Neural cell (in vitro differentiated cells): Measurements from ENCODE around the gene ACTN4. TPM values are rescaled to one million over a fixed set of nuclear protein-coding genes. Genes with fewer than 3 reads are reported as not detected.

Experiments used
- H2AFZ ChIP-seq: fragments of 200-600, 300-800 bp; sonication (generic), shearing (Covaris generic); 2 replicates; pipeline ENCODE4 v1.6.0; 2014; ENCODE audit warnings: low read depth, mild to moderate bottlenecking, antibody characterized with exemption, low read length, moderate library complexity
- H3F3A ChIP-seq: fragments of 200-600 bp; shearing (Covaris generic); 2 replicates; pipeline ENCODE4 v1.6.1; 2016; ENCODE audit warnings: mild to moderate bottlenecking, moderate library complexity, mixed read lengths, antibody characterized with exemption, low read length; ENCODE audit not compliant: insufficient read depth, poor library complexity, severe bottlenecking
- H3K27ac ChIP-seq: fragments of 200-600, 300-800 bp; sonication (generic), shearing (Covaris generic); 2 replicates; pipeline ENCODE4 v1.5.1; 2014; ENCODE audit warnings: mild to moderate bottlenecking, low read length, moderate library complexity
- H3K27me3 ChIP-seq: fragments of 300-800, 200-600 bp; sonication (generic), shearing (Covaris generic); 2 replicates; pipeline ENCODE4 v1.6.0; 2014; ENCODE audit warnings: mild to moderate bottlenecking, low read depth, low read length, moderate library complexity; ENCODE audit not compliant: insufficient read depth
- H3K36me3 ChIP-seq: fragments of 300-800, 200-600 bp; sonication (generic), shearing (Covaris generic); 2 replicates; pipeline ENCODE4 v1.5.1; 2014; ENCODE audit warnings: mild to moderate bottlenecking, antibody characterized with exemption, low read length, moderate library complexity; ENCODE audit not compliant: insufficient read depth
- H3K4me2 ChIP-seq: fragments of 300-800, 200-600 bp; sonication (generic), shearing (Covaris generic); 2 replicates; pipeline ENCODE4 v1.6.0; 2014; ENCODE audit warnings: mild to moderate bottlenecking, low read length
- H3K4me3 ChIP-seq: fragments of 300-800, 200-600 bp; sonication (generic), shearing (Covaris generic); 2 replicates; pipeline ENCODE4 v1.5.1; 2014; ENCODE audit warnings: mild to moderate bottlenecking, low read length, moderate library complexity
- H3K79me2 ChIP-seq: fragments of 200-600 bp; shearing (Covaris generic); replicated peaks from 2 replicates; pipeline ENCODE4 v1.6.0; 2014; ENCODE audit warnings: mild to moderate bottlenecking, low read length, moderate library complexity; ENCODE audit not compliant: insufficient read depth
- H3K9ac ChIP-seq: fragments of 300-800, 200-600 bp; sonication (generic), shearing (Covaris generic); 2 replicates; pipeline ENCODE4 v1.6.1; 2016; ENCODE audit warnings: mild to moderate bottlenecking, low read length, mixed read lengths
- H3K9me2 ChIP-seq: fragments of 200-600 bp; shearing (Covaris generic); 2 replicates; pipeline ENCODE4 v1.6.1; 2016; ENCODE audit warnings: mild to moderate bottlenecking, low read length, mixed read lengths; ENCODE audit not compliant: insufficient read depth
- H3K9me3 ChIP-seq: fragments of 200-600, 300-800 bp; sonication (generic), shearing (Covaris generic); 2 replicates; pipeline ENCODE4 v1.6.1; 2016; ENCODE audit warnings: mild to moderate bottlenecking, mixed run types, low read length, moderate library complexity, mixed read lengths
- H4K20me1 ChIP-seq: fragments of 200-600 bp; shearing (Covaris generic); 2 replicates; pipeline ENCODE4 v1.6.1; 2016; ENCODE audit warnings: mild to moderate bottlenecking, mixed run types; ENCODE audit not compliant: insufficient read depth
- CTCF ChIP-seq: fragments of 450-650 bp; IDR thresholded peaks from 2 replicates; pipeline ENCODE4 v1.5.1; 2014; ENCODE audit warnings: antibody characterized with exemption, mild to moderate bottlenecking, moderate library complexity; ENCODE audit not compliant: poor library complexity, severe bottlenecking
- EP300 ChIP-seq: fragments of 450-650 bp; conservative IDR thresholded peaks from 2 replicates; pipeline ENCODE4 v1.6.1; 2014; ENCODE audit warnings: antibody characterized with exemption, mild to moderate bottlenecking, moderate library complexity; ENCODE audit not compliant: poor library complexity, severe bottlenecking
- EZH2 ChIP-seq: fragments of 200-600, 300-800 bp; shearing (Covaris generic), sonication (generic); IDR thresholded peaks from 2 replicates; pipeline ENCODE4 v1.6.1; 2014; ENCODE audit warnings: antibody characterized with exemption, low read length, borderline replicate concordance, mild to moderate bottlenecking; ENCODE audit not compliant: insufficient read depth, poor library complexity, severe bottlenecking
- MXI1 ChIP-seq: fragments of 450-650 bp; conservative IDR thresholded peaks from 2 replicates; pipeline ENCODE4 v1.6.1; 2014; ENCODE audit warnings: antibody characterized with exemption, mild to moderate bottlenecking; ENCODE audit not compliant: poor library complexity, severe bottlenecking
- POLR2AphosphoS5 ChIP-seq: IDR thresholded peaks from 2 replicates; pipeline ENCODE4 v1.6.1; 2012
- RAD21 ChIP-seq: fragments of 450-650 bp; conservative IDR thresholded peaks from 2 replicates; pipeline ENCODE4 v1.6.1; 2014; ENCODE audit warnings: antibody characterized with exemption, mild to moderate bottlenecking, moderate library complexity
- REST ChIP-seq: IDR thresholded peaks from 2 replicates; pipeline ENCODE4 v1.6.1; 2012; ENCODE audit warnings: borderline replicate concordance
- SMC3 ChIP-seq: fragments of 450-650 bp; conservative IDR thresholded peaks from 2 replicates; pipeline ENCODE4 v1.6.1; 2014; ENCODE audit warnings: antibody characterized with exemption, mild to moderate bottlenecking, moderate library complexity; ENCODE audit not compliant: poor library complexity
- TAF1 ChIP-seq: IDR thresholded peaks from 2 replicates; pipeline ENCODE4 v1.6.1; 2012; ENCODE audit warnings: low read depth
- polyA plus RNA-seq: library from polyadenylated mRNA; depleted of rRNA; stranded (reverse); fragments of >200 nt; gene quantifications from 2 replicates; pipeline ENCODE4 v1.2.3, GENCODE V29; 2014

Gene ACTN4
- polyA plus RNA-seq, 1 donor from 2014 or later: 54.0 TPM

GRCh38 chr19:38721496-38721895 lies 74.0 kb downstream of the ACTN4 start:
- H4K20me1 ChIP-seq: no peaks in the 10 kb centered on the region

GRCh38 chr19:38721979-38722773 lies 74.7 kb downstream of the ACTN4 start:
- Histone ChIP-seq H3K4me3 (no peak overlapping the region), H3K9me2 (no peaks in the 10 kb centered on the region), H3K79me2 (no peaks in the 10 kb centered on the region), H3K9me3 (no peaks in the 10 kb centered on the region), H2AFZ (no peak overlapping the region), H4K20me1 (no peaks in the 10 kb centered on the region), H3F3A (no peaks in the 10 kb centered on the region), H3K27me3 (no peaks in the 10 kb centered on the region), H3K27ac (no peak overlapping the region), H3K9ac (no peak overlapping the region), H3K4me2 (no peak overlapping the region), H3K36me3 (no peaks in the 10 kb centered on the region)
- no peak for TF ChIP-seq RAD21
- TF ChIP-seq EZH2: no peak
- no peak for TF ChIP-seq POLR2AphosphoS5
- no peak for TF ChIP-seq SMC3
- no peak for TF ChIP-seq EP300
- TF ChIP-seq REST: no peak
- TF ChIP-seq TAF1: no peak
- no peak for TF ChIP-seq MXI1

More at GRCh38 chr19:38721496-38721895, 74.0 kb downstream of the ACTN4 start:
- Histone ChIP-seq H3K4me3 (no peak overlapping the region), H3K27me3 (no peaks in the 10 kb centered on the region), H3K79me2 (no peaks in the 10 kb centered on the region), H3K9me2 (no peaks in the 10 kb centered on the region), H3K9ac (no peak overlapping the region), H3K4me2 (no peak overlapping the region), H3F3A (no peaks in the 10 kb centered on the region), H3K9me3 (no peaks in the 10 kb centered on the region), H3K36me3 (no peaks in the 10 kb centered on the region), H3K27ac (no peak overlapping the region), H2AFZ (no peak overlapping the region)
- TF ChIP-seq REST (no peak), POLR2AphosphoS5 (no peak), CTCF (no peak), EP300 (no peak), TAF1 (no peak), MXI1 (no peak)
